ENCODE results near the gene DGAT2. TPM values are rescaled to one million over a fixed set of nuclear protein-coding genes. Genes with fewer than 3 reads are reported as not detected.

DGAT2 gene
- total RNA-seq, 1 donor from 2014 or later, result 7.3 TPM

DNA sequence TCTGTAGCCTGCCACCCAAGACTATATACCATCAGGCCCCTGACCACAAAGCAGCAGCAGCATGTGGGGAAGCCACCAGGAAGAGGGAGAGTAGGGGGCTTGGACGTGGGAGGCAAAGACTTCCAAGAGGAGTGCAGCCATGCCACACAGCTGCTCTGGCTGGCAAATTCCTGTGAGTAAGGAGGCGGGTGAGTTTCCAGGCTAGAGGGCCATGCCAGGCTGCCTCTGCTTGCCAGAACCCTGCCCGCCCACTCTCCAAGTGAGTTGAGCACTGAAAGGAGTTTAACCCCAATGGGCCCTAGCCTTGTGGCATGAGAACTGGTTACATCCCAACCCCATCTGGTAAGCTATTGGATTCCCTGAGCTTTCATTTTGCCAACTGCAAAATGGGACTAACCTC, 4.7 kb upstream of the DGAT2 start:
- intact Hi-C loops (cut with micrococcal nuclease), result no loop called here
- Mint-ChIP-seq H3K27me3 (peaks cover 6% of the 10 kb centered on the region), H3K9me3 (no peaks in the 10 kb centered on the region), H3K27ac (no peak overlapping the region), H3K36me3 (ENCODE audit: low read depth) (peaks cover 2% of the 10 kb centered on the region), H3K4me3 (no peak overlapping the region), H3K4me1 (peaks cover 19% of the 10 kb centered on the region)
- no peak for DNase-seq

DNA sequence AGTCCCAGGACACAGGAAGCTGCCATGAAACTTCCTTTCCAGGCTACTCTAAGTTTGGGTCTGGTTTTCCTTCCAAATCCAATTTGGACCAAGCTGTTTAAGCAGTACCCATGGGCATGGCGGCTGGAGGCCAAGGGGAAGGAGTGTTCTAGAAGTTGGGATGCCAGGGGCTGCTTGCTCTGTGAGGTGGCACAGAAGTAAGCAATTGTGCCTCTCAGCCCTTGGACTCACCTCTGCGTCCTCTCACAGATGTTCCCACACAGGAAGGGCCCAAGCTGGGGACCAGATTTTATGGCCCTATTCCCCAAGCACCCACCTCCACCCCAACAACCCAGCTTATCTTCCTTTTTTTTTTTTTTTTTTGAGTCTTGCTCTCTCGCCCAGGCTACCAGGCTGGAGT, 3.5 kb upstream of the DGAT2 start:
- H3K36me3 Mint-ChIP-seq (ENCODE audit: low read depth), result peaks cover 2% of the 10 kb centered on the region
- H3K4me3 Mint-ChIP-seq, result no peak overlapping the region
- H3K9me3 Mint-ChIP-seq, result no peaks in the 10 kb centered on the region
- no peak for DNase-seq
- peaks cover 16% of the 10 kb centered on the region for H3K27me3 Mint-ChIP-seq
- intact Hi-C loops (cut with micrococcal nuclease), result loop anchor here (5.0 kb wide), 1 partner anchor 43 kb away; no protein-coding TSS in a partner anchor
- H3K27ac Mint-ChIP-seq, result no peak overlapping the region
- H3K4me1 Mint-ChIP-seq, result peaks cover 27% of the 10 kb centered on the region

DNA sequence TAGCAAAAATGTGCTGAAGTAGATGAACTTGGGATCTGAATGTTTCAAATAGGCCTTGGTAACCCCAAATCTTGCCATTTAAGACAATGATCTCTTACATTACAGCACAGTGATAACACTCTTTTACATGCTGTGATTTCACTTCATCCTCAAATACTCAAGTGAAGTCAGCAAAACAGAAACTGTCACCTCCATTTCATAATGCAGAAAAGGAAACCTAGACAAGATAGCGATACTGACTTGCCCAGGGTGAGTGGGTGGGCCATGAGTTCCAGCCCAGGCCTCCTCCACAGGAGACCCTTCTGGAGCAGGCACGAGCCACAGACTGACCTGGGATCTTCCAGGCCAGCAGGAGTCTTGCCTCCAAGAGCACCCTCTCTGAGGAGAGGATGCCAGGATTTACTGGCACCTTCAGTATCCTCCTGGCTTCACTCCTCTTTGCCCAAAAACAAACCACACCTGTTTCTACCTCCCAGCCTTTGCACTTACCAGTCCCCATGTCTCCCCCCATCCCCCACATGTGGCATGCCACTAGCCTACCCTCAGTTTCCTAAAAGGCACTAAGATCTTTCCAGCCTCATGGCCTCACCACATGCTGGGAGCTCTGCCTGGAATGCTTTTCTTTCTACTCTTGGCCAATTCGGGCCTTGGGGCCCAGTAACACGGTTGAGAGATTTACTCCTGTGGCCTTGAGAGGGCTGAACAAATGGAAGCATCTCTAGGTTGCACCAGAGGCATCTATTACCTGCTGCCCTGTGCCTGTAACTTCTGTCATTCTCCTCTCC, 1.9 kb upstream of the DGAT2 start:
- Mint-ChIP-seq H3K4me1 (peaks cover 32% of the 10 kb centered on the region), H3K4me3 (no peak overlapping the region), H3K9me3 (no peaks in the 10 kb centered on the region), H3K27ac (peak overlapping the region; percentile 21), H3K36me3 (ENCODE audit: low read depth) (peaks cover 2% of the 10 kb centered on the region), H3K27me3 (peaks cover 25% of the 10 kb centered on the region)
- intact Hi-C loops (cut with micrococcal nuclease), result loop anchor here (5.0 kb wide), 1 partner anchor 44 kb away; no protein-coding TSS in a partner anchor
- DNase-seq, result no peak

DNA sequence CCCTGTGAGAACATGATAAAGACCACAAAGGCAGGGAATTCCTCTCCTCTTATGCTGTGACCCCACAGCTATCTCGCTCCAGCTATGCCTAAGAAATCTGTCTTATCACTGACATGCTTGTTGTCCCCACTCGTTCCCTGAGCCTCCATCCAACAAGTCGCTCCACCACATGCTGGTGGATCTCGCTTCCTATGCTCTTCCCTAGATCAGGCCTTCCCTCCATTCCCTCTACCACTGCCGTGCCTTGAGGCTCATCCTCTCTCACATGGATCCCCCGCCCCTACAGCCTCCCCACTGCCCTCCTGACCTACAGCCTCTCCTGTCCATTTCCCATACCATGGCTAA, 1.4 kb upstream of the DGAT2 start:
- H3K27me3 Mint-ChIP-seq, result peaks cover 25% of the 10 kb centered on the region
- peak overlapping the region; percentile 72 for H3K27ac Mint-ChIP-seq
- H3K36me3 Mint-ChIP-seq (ENCODE audit: low read depth), result peaks cover 2% of the 10 kb centered on the region
- H3K9me3 Mint-ChIP-seq, result no peaks in the 10 kb centered on the region
- no peak for DNase-seq
- intact Hi-C loops (cut with micrococcal nuclease), result loop anchor here (5.0 kb wide), 1 partner anchor 45 kb away; no protein-coding TSS in a partner anchor
- H3K4me3 Mint-ChIP-seq, result peak overlapping the region; percentile 48
- H3K4me1 Mint-ChIP-seq, result peaks cover 33% of the 10 kb centered on the region

DNA sequence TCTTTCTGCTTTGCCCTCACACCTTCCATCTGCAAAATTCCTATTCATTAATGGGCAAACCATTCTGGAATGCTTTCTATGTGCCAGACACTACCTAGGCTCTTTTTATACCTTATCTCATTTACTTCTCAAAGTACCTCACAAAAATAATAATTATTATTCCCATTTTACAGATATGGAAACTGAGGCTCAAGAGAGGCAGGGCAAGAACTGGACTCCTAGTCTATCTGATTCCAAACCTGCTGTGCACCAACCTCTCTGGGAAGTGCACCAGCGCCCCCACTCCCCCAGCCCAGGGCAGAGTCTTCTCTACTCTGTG, 826 bp upstream of the DGAT2 start:
- H3K9me3 Mint-ChIP-seq, result no peaks in the 10 kb centered on the region
- no peak for DNase-seq
- H3K4me3 Mint-ChIP-seq, result peak overlapping the region; percentile 84
- H3K4me1 Mint-ChIP-seq, result peaks cover 35% of the 10 kb centered on the region
- intact Hi-C loops (cut with micrococcal nuclease), result loop anchor here (1.0 to 5.0 kb wide), 2 partner anchors 45 to 47 kb away; no protein-coding TSS in a partner anchor
- peaks cover 26% of the 10 kb centered on the region for H3K27me3 Mint-ChIP-seq
- peak overlapping the region; percentile 72 for H3K27ac Mint-ChIP-seq
- peaks cover 2% of the 10 kb centered on the region for H3K36me3 Mint-ChIP-seq (ENCODE audit: low read depth)

DNA sequence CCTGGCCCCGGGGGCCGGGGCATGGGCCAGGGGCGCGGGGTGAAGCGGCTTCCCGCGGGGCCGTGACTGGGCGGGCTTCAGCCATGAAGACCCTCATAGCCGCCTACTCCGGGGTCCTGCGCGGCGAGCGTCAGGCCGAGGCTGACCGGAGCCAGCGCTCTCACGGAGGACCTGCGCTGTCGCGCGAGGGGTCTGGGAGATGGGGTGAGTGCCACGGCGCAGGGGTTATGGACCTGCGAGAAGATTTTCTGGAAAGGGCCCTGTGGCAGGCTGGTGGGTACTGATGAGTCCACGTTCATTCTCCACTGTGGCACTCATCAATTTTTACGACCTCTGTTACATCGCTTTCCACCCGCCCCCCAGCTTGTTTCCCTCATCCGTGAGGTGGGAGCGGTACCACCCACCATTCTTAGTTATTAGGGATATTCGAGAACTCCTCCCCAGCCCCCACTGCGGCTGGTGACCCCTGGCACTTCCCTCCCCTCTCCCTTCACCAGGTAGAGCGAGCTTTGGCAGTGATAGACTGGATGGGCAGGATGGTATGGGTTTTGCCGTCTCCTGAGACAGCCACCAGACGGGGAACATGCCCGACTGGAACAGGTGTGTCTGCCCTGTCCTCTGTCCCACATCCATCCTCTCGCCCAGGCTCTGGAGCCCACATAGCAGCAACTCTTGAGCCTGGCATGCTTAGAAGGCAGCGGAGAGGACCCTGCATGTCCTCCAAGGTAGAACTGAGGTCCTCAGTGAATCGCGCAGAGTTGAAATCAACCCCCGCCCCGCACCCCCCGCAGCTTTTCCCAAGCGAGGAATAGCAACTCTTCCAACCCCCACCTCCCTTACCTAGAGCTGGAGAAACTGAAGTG, 562 bp downstream of the DGAT2 start:
- peak overlapping the region; percentile 84 for H3K4me3 Mint-ChIP-seq
- peaks cover 26% of the 10 kb centered on the region for H3K27me3 Mint-ChIP-seq
- no peak for DNase-seq
- intact Hi-C loops (cut with micrococcal nuclease), result loop anchor here (1.0 to 5.0 kb wide), 2 partner anchors 45 to 47 kb away; no protein-coding TSS in a partner anchor
- H3K36me3 Mint-ChIP-seq (ENCODE audit: low read depth), result peaks cover 5% of the 10 kb centered on the region
- H3K4me1 Mint-ChIP-seq, result peaks cover 42% of the 10 kb centered on the region
- no peaks in the 10 kb centered on the region for H3K9me3 Mint-ChIP-seq
- peak overlapping the region; percentile 64 for H3K27ac Mint-ChIP-seq

DNA sequence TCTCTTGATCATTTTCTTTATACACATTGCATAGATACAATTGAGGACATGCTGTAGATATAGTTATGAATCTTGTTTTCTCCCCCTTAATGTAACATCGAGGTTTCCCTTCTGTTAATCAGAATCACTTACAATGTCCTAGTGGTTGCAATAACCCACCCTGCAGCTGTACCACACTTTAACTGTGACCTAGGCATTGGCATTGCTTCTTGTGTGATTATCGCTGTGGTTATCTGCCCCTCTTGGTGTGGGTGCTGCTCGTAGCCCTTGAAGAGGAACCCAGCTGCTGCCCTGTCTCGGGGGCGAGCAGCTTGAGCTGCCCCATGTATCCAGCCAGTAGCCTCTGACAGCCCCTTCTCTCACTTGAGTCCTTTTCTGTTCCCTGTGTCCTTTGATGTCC, 1.5 kb downstream of the DGAT2 start:
- Mint-ChIP-seq H3K4me3 (peak overlapping the region; percentile 84), H3K27ac (no peak overlapping the region), H3K36me3 (ENCODE audit: low read depth) (peaks cover 5% of the 10 kb centered on the region), H3K27me3 (peaks cover 26% of the 10 kb centered on the region), H3K9me3 (no peaks in the 10 kb centered on the region), H3K4me1 (peaks cover 44% of the 10 kb centered on the region)
- DNase-seq, result no peak
- intact Hi-C loops (cut with micrococcal nuclease), result no loop called here

DNA sequence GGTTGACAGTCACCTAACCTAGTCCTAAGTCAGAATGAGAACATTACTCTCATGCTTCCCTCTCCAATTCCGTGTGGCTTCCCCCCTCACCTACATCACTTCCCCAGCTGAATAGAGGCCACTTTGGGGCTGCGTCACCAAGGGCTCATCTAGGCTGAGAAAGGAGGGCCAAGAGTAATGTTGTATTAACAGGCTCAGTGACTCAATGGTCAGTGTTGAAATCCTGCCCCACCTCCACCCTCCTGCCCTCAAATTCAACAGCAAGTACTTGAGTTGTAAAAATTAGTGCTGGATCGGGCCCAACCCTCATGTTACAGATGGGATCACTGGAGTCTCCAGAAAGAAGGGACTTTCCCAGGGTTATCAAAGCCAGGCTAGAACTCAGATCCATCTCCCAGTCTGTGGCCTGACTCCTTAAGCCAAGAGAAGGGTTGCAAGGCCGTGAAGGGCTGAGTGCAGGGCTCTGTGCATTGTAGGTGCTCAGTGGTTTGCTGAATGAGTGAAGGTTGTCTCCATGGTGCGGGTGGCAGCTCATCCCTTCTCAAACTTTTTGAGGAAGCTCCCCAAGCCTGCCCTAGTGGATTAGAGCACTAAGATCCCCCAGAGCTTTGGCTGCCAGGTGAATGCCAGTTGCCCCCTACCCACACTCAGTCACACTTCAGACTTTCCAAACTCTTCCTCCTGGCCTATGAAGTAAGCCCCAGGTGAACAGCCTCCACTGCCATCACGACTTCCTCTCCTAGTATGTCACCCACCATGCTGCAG, 3.2 kb downstream of the DGAT2 start:
- no peaks in the 10 kb centered on the region for H3K9me3 Mint-ChIP-seq
- intact Hi-C loops (cut with micrococcal nuclease), result no loop called here
- peaks cover 26% of the 10 kb centered on the region for H3K27me3 Mint-ChIP-seq
- no peak overlapping the region for H3K27ac Mint-ChIP-seq
- H3K36me3 Mint-ChIP-seq (ENCODE audit: low read depth), result peaks cover 5% of the 10 kb centered on the region
- peaks cover 45% of the 10 kb centered on the region for H3K4me1 Mint-ChIP-seq
- DNase-seq, result no peak
- no peak overlapping the region for H3K4me3 Mint-ChIP-seq

DNA sequence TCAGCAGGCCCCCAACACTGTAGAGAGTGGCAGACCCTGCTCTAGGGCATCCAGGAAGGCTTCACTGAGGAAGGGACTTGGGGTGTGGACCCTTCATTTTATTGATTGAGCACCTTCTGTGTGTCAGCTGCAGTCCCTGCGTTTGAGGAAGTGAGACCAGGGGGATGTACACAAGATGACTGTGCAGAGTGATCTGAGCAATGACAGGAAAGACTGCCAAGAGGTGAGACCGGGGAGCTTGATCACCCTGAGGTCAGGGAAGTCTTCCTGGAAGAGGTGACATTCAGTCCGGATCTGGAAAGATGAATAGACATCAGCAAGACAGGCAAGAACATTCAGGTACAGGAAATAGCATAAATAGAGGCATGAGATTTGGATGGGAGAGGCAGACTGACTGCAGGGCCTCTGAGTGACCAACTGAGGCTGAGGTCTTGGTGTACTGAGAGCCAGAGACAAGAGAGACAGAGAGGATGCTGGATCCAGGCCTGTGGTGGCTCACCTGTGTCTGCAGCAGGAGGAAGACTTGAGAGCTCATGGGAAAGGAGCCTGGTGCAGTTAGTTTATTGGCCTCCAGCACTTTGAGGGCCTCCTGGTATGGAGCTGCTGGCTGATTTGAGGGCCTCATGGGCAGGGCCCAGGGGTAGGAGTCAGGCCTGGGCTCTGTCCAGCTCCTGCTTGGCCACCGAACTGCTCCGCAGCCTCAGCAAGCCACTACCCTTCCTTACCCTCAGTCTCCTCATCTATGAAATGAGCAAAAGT, 5.2 kb downstream of the DGAT2 start:
- peak overlapping the region; percentile 36 for H3K4me3 Mint-ChIP-seq
- peaks cover 22% of the 10 kb centered on the region for H3K27me3 Mint-ChIP-seq
- H3K4me1 Mint-ChIP-seq, result peaks cover 43% of the 10 kb centered on the region
- intact Hi-C loops (cut with micrococcal nuclease), result no loop called here
- peak; percentile 75 for DNase-seq
- no peaks in the 10 kb centered on the region for H3K9me3 Mint-ChIP-seq
- peak overlapping the region; percentile 15 for H3K27ac Mint-ChIP-seq
- H3K36me3 Mint-ChIP-seq (ENCODE audit: low read depth), result peaks cover 3% of the 10 kb centered on the region

DNA sequence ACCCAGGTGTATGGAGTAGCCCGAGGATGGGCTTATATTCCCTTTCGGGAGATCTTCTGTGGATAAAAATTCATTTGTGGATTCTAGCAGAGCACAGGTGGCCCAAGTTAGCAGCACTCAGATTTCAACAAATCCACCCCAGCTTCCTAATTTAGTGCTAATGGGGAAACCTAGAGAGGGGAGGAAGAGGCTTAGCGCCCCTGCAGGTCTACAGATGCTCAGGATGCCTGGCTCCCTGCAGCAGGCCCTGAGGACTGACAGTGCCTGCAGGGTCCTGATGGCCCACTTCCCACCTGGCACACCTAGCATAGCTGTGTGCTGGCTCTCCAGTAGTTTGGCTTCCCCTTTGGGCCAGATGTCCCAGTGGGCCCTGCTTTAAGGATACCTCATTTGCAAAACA, 6.5 kb downstream of the DGAT2 start:
- intact Hi-C loops (cut with micrococcal nuclease), result no loop called here
- H3K4me1 Mint-ChIP-seq, result peaks cover 38% of the 10 kb centered on the region
- H3K27ac Mint-ChIP-seq, result no peak overlapping the region
- peaks cover 12% of the 10 kb centered on the region for H3K27me3 Mint-ChIP-seq
- H3K36me3 Mint-ChIP-seq (ENCODE audit: low read depth), result peaks cover 3% of the 10 kb centered on the region
- H3K4me3 Mint-ChIP-seq, result no peak overlapping the region
- H3K9me3 Mint-ChIP-seq, result no peaks in the 10 kb centered on the region
- no peak for DNase-seq

DNA sequence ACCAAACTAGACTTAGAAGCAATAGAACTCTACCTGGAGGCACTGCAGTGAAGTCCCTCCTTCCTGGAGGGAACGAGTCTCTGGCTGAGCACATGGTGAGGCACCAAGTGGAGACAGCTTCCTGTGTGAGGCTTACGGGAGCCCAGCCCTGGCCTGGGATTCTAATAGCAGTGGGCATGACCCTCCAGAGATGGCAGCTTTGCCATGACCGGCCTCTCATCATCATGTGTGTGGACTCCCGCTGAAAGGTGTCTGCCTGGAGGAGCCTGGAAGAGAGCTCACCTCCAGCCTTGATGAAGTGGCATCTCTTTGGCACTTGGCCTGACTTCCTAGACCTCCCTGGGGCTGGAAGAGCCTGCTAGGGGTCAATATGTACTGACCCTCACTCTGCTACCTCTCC, 8.0 kb downstream of the DGAT2 start:
- H3K36me3 Mint-ChIP-seq (ENCODE audit: low read depth), result peaks cover 3% of the 10 kb centered on the region
- no peaks in the 10 kb centered on the region for H3K9me3 Mint-ChIP-seq
- intact Hi-C loops (cut with micrococcal nuclease), result no loop called here

DNA sequence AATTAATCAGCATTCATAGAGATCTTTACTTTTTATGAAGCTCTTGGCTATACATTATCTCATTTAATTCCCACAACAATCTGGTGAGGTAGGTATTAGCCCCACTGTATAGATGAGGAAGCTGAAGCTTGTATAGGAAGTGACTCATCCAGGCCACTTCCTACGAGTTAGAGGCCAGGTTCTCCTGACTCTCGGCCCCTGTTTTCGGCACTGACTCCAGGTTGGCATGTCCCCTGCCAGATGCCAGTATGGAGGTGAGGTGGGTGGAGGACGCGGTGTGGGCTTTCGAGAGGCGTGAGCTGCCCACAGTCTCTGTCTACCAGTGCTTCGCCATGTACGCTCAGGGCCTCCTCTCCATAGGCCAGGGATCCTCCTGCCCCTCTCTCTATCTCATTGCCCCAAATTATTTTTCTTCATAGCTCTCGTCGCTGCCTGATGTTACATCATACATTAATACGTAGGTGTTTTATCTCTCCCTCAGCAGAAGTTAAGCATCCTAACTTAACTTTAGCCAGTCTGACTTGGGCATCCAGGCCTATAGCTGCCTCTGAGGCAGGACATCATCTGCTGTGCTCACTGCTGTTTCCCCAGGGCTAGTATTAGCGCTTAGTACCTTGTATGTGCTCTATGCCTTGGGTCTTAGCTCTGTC, 9.0 kb downstream of the DGAT2 start:
- no peak overlapping the region for H3K4me3 Mint-ChIP-seq
- H3K4me1 Mint-ChIP-seq, result peaks cover 29% of the 10 kb centered on the region
- peaks cover 3% of the 10 kb centered on the region for H3K36me3 Mint-ChIP-seq (ENCODE audit: low read depth)
- no peaks in the 10 kb centered on the region for H3K9me3 Mint-ChIP-seq
- intact Hi-C loops (cut with micrococcal nuclease), result no loop called here
- H3K27ac Mint-ChIP-seq, result no peak overlapping the region
- DNase-seq, result no peak
- H3K27me3 Mint-ChIP-seq, result no peaks in the 10 kb centered on the region

More for the DNA sequence above, 8.0 kb downstream of the DGAT2 start:
- Mint-ChIP-seq H3K4me1 (peaks cover 32% of the 10 kb centered on the region), H3K27ac (no peak overlapping the region), H3K4me3 (no peak overlapping the region), H3K27me3 (peaks cover 2% of the 10 kb centered on the region)
- no peak for DNase-seq

DNA sequence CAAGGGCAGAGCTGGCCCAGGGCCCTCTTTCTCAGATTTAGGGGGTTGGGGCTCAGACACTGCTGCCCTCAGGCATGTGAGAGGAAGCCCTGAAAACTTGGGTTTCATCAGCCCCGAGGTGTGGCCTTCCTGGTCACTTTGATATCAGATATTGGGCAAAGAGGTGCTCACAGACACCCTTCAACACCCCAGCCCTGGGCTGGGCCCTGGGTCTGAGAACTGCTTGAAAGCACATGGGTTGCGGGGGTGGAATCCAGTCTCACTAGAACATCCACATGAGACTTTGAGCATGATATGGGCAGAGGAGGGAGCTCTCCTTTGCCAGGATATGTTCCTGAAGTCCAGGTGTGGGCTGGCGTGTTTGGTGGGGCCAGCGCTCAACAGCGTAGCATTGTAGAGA, 10.4 kb downstream of the DGAT2 start:
- Mint-ChIP-seq H3K4me1 (peaks cover 26% of the 10 kb centered on the region), H3K27me3 (no peaks in the 10 kb centered on the region), H3K27ac (no peak overlapping the region), H3K9me3 (no peaks in the 10 kb centered on the region), H3K4me3 (no peak overlapping the region), H3K36me3 (ENCODE audit: low read depth) (no peaks in the 10 kb centered on the region)
- intact Hi-C loops (cut with micrococcal nuclease), result no loop called here
- no peak for DNase-seq
